Parathyroid adenoma (tissue), 2 donors: ENCODE data around the gene LBHD2.

Experiments used
- H2AFZ ChIP-seq: fragments of 300-600 bp; sonication (generic); one replicate; pipeline ENCODE4 v1.7.0; 2017; ENCODE audit warnings: antibody characterized with exemption, mild to moderate bottlenecking
- H3K27ac ChIP-seq: fragments of 300-600 bp; sonication (generic); one replicate; pipeline ENCODE4 v1.7.0; 2017
- H3K27me3 ChIP-seq: fragments of 300-600 bp; sonication (generic); one replicate; pipeline ENCODE4 v1.7.0; 2017; ENCODE audit warnings: low read length; ENCODE audit not compliant: control insufficient read depth, insufficient read depth
- H3K36me3 ChIP-seq: fragments of 300-600 bp; sonication (generic); one replicate; pipeline ENCODE4 v1.7.0; 2017; ENCODE audit warnings: low read length; ENCODE audit not compliant: control insufficient read depth, insufficient read depth
- H3K4me1 ChIP-seq: fragments of 300-600 bp; sonication (generic); one replicate; pipeline ENCODE4 v1.7.0; 2017; ENCODE audit warnings: control low read depth
- H3K4me2 ChIP-seq: fragments of 300-600 bp; sonication (generic); one replicate; pipeline ENCODE4 v1.7.0; 2017; ENCODE audit warnings: low read length
- H3K4me3 ChIP-seq: fragments of 300-600 bp; sonication (generic); one replicate; pipeline ENCODE4 v1.7.0; 2017; ENCODE audit warnings: low read depth, low read length
- H3K79me2 ChIP-seq: fragments of 300-600 bp; sonication (generic); one replicate; pipeline ENCODE4 v1.7.0; 2017; ENCODE audit warnings: control low read depth
- H3K9ac ChIP-seq: fragments of 300-600 bp; sonication (generic); one replicate; pipeline ENCODE4 v1.7.0; 2017; ENCODE audit warnings: mild to moderate bottlenecking
- H3K9me3 ChIP-seq: fragments of 300-600 bp; sonication (generic); one replicate; pipeline ENCODE4 v1.7.0; 2017; ENCODE audit warnings: low read length; ENCODE audit not compliant: control insufficient read depth
- TF ChIP-seq, protein P1 (sequence below): fragments of 300-600 bp; sonication (generic); IDR thresholded peaks from one replicate; pipeline ENCODE4 v1.7.0; 2017; ENCODE audit warnings: antibody characterized with exemption, mild to moderate bottlenecking
- donor health status: primary hyperparathyroidism.

The LBHD2 gene

DNA sequence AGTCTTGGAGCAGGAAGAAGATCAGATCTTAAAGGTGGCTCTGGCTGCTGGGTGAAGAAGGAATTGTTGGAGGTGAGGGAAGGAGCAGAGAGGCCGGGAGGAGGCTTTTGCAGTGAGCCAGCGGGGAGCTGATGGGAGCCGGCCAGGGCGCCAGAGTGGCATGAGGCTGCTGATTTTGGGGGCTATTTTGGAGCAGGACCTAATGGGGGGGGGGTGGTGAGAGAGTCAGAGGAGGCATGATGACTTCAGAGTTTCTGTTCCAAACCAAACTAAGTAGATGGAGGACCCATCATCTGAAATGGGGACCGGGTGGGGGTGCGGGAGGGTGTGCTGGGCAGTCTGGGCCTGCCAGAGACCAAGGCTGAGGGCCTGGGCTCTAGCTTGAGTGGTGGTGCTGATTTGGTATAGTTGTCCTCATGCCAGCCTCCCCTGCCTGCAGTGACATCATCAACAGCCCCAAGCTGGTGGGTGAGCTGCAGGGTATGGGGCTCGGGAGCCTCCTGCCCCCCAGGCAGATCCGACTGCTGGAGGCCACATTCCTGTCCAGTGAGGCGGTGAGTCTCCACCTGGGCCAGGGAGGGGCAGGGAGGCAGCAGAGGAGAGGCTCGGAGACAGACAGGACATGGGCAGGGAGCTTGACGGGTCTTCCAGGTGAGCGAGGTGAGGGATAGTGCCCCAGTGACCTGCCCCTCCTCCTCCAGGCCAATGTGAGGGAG lies 45.4 kb downstream of the LBHD2 start:
- Histone ChIP-seq H2AFZ (no peak overlapping the region), H3K9me3 (no peaks in the 10 kb centered on the region), H3K4me2 (no peak overlapping the region), H3K27ac (peak overlapping the region; percentile 73), H3K9ac (no peak overlapping the region), H3K27me3 (no peaks in the 10 kb centered on the region), H3K79me2 (no peaks in the 10 kb centered on the region), H3K4me3 (no peak overlapping the region), H3K4me1 (peaks cover 41% of the 10 kb centered on the region), H3K36me3 (no peaks in the 10 kb centered on the region)
- TF ChIP-seq, protein P1, sequence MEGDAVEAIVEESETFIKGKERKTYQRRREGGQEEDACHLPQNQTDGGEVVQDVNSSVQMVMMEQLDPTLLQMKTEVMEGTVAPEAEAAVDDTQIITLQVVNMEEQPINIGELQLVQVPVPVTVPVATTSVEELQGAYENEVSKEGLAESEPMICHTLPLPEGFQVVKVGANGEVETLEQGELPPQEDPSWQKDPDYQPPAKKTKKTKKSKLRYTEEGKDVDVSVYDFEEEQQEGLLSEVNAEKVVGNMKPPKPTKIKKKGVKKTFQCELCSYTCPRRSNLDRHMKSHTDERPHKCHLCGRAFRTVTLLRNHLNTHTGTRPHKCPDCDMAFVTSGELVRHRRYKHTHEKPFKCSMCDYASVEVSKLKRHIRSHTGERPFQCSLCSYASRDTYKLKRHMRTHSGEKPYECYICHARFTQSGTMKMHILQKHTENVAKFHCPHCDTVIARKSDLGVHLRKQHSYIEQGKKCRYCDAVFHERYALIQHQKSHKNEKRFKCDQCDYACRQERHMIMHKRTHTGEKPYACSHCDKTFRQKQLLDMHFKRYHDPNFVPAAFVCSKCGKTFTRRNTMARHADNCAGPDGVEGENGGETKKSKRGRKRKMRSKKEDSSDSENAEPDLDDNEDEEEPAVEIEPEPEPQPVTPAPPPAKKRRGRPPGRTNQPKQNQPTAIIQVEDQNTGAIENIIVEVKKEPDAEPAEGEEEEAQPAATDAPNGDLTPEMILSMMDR: no peak

DNA sequence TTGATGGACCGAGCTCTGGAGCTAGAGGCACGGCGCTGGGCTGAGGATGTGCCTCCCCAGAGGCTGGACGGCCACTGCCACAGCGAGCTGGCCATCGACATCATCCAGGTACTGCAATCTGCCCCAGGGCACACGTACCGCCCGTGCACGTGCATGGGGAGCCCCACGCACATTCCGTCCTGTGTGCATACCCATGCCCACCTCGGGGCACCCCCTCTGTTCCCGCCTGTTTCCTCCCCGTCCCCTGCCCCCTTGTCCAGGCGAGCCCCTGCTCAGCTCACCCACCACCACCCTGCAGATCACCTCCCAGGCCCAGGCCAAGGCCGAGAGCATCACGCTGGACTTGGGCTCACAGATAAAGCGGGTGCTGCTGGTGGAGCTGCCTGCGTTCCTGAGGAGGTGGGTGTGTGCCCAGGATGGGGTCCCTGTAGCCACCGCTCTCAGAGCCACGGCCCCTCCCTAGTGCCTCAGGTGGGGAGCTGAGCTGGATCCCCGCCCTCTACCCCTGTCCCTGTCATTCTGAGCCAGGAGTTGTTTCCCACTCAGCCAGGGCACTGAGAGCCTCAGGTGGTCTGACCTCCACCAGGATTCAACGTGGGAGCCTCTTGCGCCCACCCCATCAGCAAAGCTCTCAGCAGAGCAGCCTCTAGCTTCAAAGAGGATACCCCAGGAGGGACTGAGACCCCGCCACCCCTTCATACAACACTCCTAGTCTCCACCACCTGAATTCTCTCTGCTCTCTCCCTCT lies 46.2 kb downstream of the LBHD2 start:
- TF ChIP-seq, protein P1: no peak
- Histone ChIP-seq H2AFZ (no peak overlapping the region), H3K36me3 (no peaks in the 10 kb centered on the region), H3K9ac (no peak overlapping the region), H3K79me2 (no peaks in the 10 kb centered on the region), H3K4me2 (no peak overlapping the region), H3K4me1 (peaks cover 41% of the 10 kb centered on the region), H3K9me3 (no peaks in the 10 kb centered on the region), H3K4me3 (no peak overlapping the region), H3K27ac (no peak overlapping the region), H3K27me3 (no peaks in the 10 kb centered on the region)

DNA sequence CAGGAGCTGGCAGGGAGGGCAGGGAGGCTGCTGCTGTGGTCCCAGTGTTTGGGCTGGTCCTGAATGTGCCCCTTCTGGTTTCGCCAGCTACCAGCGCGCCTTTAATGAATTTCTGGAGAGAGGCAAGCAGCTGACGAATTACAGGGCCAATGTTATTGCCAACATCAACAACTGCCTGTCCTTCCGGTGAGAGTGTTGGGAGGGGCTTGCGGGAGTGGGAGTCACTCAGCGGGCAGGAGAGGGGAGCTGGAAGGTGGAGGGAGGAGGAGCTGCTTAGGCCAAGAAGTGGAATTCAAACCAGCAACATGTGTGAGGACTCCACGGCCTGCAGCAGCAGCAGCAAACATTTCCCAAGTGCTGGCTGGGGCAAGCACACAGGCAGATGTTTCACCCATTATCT lies 47.0 kb downstream of the LBHD2 start:
- TF ChIP-seq, protein P1: no peak
- Histone ChIP-seq H3K27me3 (no peaks in the 10 kb centered on the region), H3K27ac (no peak overlapping the region), H3K9ac (no peak overlapping the region), H3K9me3 (no peaks in the 10 kb centered on the region), H3K79me2 (no peaks in the 10 kb centered on the region), H3K4me1 (peaks cover 39% of the 10 kb centered on the region), H3K4me2 (no peak overlapping the region), H3K4me3 (no peak overlapping the region), H3K36me3 (no peaks in the 10 kb centered on the region), H2AFZ (no peak overlapping the region)

DNA sequence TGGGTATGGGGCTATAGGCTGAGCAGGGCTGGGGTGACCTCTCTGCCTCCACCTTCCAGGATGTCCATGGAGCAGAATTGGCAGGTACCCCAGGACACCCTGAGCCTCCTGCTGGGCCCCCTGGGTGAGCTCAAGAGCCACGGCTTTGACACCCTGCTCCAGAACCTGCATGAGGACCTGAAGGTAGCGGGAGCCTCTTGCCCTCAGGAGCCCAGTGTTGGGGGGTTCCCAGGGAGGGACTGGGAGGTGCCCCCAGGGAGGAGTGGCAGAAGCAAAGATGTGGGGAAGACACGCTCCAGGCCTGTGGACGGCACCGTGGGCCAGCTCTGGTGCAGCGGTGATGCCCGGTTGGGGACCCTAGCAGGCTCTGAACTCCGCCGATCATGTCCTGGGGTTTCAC lies 47.6 kb downstream of the LBHD2 start:
- no peak overlapping the region for H3K9ac ChIP-seq
- H3K36me3 ChIP-seq: no peaks in the 10 kb centered on the region
- peaks cover 33% of the 10 kb centered on the region for H3K4me1 ChIP-seq
- no peaks in the 10 kb centered on the region for H3K79me2 ChIP-seq
- H3K4me2 ChIP-seq: no peak overlapping the region
- H3K4me3 ChIP-seq: no peak overlapping the region
- H3K9me3 ChIP-seq: no peaks in the 10 kb centered on the region
- TF ChIP-seq, protein P1: no peak
- H3K27me3 ChIP-seq: no peaks in the 10 kb centered on the region
- H2AFZ ChIP-seq: no peak overlapping the region
- no peak overlapping the region for H3K27ac ChIP-seq
